ENCODE measurements around the gene OR51E1.

Gene OR51E1

DNA sequence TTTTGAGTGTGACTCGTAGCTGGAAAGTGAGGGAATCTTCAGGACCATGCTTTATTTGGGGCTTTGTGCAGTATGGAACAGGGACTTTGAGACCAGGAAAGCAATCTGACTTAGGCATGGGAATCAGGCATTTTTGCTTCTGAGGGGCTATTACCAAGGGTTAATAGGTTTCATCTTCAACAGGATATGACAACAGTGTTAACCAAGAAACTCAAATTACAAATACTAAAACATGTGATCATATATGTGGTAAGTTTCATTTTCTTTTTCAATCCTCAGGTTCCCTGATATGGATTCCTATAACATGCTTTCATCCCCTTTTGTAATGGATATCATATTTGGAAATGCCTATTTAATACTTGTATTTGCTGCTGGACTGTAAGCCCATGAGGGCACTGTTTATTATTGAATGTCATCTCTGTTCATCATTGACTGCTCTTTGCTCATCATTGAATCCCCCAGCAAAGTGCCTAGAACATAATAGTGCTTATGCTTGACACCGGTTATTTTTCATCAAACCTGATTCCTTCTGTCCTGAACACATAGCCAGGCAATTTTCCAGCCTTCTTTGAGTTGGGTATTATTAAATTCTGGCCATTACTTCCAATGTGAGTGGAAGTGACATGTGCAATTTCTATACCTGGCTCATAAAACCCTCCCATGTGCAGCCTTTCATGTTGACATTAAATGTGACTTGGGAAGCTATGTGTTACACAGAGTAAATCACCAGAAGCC lies 11.0 kb downstream of the OR51E1 start:
- no peak for DNase-seq

GRCh38 chr11:4658629-4659445 lies 15.1 kb downstream of the OR51E1 start:
- no peak for DNase-seq

GRCh38 chr11:4662876-4663275 lies 19.1 kb downstream of the OR51E1 start:
- peak; percentile 33 for DNase-seq

- DNase-seq = no peak
Measured at GRCh38 chr11:4664183-4664582, 20.4 kb downstream of the OR51E1 start.

- no peak for DNase-seq
Measured at GRCh38 chr11:4664786-4665185, 21.0 kb downstream of the OR51E1 start.

GRCh38 chr11:4665424-4665823 lies 21.6 kb downstream of the OR51E1 start:
- no peak for DNase-seq

- DNase-seq = peak; percentile 76
Measured at GRCh38 chr11:4671741-4672140, 28.0 kb downstream of the OR51E1 start.

DNA sequence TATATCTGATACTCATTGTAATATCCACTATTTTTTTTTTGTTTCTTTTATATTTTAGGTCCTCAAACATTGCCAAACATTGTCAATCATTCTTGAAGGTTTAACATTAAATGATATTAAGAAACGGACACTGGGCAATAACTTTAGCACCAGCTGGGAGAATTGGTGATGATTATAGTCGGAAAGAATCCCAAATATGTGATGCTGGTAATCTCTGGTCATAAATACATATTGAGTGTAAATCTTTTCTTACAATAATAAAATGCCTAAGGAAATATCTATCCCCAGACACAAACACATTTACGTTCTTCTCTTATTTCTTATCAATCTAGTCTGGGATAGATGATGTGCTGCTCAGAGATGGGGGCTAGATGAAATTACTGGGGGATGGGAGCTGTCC lies 28.7 kb downstream of the OR51E1 start:
- no peak for DNase-seq

DNA sequence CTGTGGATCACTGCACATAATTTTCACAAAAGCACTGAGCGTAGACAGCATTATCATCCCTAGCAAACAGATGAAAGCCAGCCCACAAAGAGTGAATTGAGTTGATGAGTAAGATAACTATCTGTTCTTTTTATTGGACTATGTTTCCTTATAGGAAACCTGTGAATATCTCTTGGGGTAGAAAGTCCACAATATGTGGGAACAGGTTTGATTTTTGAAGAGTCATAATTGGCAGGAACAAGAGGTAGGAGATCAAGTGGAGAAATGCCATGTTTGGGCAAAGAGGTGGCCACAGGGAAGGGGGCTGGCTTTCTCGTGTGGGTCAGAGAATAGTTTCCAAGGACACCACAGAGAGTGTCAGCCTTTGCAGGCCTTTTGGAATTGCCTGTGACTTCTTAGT lies 30.0 kb downstream of the OR51E1 start:
- DNase-seq = no peak

GRCh38 chr11:4677948-4678347 lies 34.2 kb downstream of the OR51E1 start:
- DNase-seq = peak; percentile 54

- DNase-seq = peak; percentile 63
Measured at GRCh38 chr11:4680341-4680740, 36.6 kb downstream of the OR51E1 start.

- DNase-seq = no peak
Measured at GRCh38 chr11:4682623-4683419, 39.0 kb downstream of the OR51E1 start.

- no peak for DNase-seq
Measured at GRCh38 chr11:4684631-4685285, 41.0 kb downstream of the OR51E1 start.

DNA sequence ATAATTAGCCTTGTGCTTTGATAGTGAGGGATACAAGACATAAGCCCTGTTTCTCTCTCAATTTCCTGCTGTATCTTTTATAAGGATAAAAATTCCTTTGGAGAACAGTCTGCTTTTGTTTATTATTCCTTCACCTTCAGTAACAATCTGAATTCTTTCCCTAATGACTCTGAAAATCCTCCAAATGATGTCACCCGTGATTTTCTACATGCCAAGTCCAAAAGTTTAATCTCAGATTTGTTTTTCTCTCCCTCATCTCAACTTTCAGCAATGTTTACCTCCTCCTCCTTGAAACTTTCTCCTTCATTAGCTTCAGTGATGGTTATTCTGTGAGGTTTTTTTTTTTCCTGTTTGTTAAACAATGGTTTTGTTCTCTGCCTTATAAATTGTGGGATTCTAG lies 51.7 kb downstream of the OR51E1 start:
- no peak for DNase-seq

GRCh38 chr11:4697585-4697984 lies 53.8 kb downstream of the OR51E1 start, which contains the start of gene OR51E2:
Gene OR51E2 (minus strand): TSS chr11:4697853. CDS start chr11:4682711, 15,142 bp downstream.
- DNase-seq = no peak

DNA sequence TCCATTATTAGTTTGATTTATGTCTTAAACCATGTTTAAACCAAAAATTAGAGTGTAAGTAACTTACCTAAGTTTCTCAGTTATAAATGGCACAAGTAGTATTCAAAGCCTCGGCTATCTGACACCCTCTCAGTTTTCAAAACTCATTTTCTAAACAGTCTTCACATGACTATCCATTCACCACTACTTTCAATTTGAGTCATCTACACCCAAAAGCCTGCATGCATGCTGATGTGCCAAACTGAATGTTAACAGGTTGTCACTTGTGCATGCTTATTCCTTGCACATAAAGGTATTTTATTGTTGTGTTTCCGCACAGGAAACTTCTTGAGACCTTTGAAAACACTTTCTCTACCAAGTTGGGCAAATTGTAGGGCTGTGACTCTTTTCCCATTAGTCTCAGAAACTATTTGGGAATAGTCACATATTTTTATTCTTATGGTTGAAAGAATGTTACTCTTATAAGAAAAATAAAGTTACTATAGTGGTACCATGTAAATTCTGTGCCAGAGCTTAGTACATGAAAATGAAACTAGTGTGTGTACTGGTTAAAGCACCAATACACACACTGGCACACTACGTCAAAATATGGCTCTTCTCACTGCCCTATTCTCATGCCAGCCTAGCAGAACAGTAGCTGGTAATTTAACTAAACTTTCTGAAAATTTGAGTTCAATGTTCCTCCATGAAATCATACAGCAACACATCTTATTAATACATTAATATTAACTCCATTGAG lies 56.1 kb downstream of the OR51E1 start:
- no peak for DNase-seq

GRCh38 chr11:4700436-4700820 lies 56.6 kb downstream of the OR51E1 start:
- DNase-seq = no peak

DNA sequence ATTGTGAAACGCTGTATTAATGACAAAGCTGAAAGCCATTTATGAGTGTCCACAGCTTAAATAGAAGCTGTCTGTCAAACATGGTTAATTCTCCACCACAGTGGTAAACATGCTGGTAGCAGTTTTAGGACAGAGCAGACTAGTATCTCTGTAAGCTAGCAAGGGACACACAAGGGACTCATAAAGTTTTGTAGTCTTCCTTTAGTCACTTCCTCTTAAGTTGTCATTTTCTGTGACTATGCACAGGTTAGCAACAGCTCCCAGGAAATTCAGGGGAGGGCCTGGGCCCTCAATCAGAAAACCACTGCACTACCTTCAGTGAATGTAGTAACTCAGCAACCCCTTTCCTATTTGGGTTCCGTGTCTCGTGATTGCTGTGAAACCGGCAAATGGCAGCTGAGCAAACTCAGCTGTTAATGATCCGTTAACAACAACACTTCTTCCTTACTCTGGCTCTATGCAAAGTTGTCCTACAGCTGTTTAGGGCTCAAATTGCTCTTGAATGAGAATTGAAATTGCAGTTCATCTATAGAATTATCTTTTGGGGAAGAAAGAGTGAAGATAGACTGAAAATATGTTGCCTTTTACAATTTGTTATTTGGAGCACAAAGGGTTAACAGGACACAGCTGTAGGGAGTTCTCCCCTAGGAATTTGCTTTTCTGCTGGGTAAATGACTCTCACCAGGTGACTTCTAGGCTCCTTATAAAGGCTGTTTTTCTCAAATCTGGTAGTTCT lies 60.4 kb downstream of the OR51E1 start, which contains the start of gene MMP26:
Gene MMP26 (plus strand): TSS at position 731 of the 736 bp plus-strand sequence.
- peak; percentile 84 for DNase-seq

DNA sequence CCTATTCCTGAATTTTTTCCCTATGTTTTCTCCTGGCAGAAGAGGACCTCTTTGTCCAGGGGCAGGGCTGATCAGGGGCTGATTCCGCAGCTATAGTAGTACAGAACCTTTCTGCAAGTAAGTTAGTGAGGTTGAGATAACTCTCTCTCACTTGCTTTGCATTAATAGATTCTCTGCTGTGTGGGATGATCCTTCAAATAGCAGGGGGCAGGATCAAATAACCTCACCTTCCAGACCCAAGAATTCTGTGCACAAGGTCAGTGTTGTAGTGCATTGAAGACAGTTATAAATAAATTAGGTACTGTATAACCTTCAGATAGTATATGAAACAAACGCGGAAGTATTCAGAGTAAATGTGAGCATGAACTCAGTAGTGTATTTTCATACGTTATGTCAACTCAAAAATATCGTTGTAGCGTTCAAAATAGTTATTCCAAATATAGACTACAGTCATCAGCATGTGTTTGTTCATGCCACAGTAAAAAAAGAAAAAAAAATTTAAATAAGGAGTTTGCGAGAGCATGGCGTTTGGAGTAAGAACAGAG lies 61.1 kb downstream of the OR51E1 start:
- DNase-seq = no peak

Data from NCI-H1105 (cell line).